Mucosa of stomach (tissue), 1 donor: Measurements from ENCODE around the gene GAGE12C.
"Not testable (repeated sequence)": the region's sequence is repeated elsewhere in the genome, so short reads cannot be mapped to it uniquely, and the experiment has no call there.

Experiments
- H3K27me3 ChIP-seq: one replicate; pipeline ENCODE4 v1.7.0; 2013; ENCODE audit warnings: mild to moderate bottlenecking, low read length; ENCODE audit not compliant: control insufficient read depth, insufficient read depth
- H3K36me3 ChIP-seq: one replicate; pipeline ENCODE4 v1.7.0; 2013; ENCODE audit warnings: low read length; ENCODE audit not compliant: control insufficient read depth, insufficient read depth
- H3K4me1 ChIP-seq: one replicate; pipeline ENCODE4 v1.7.0; 2013; ENCODE audit warnings: mild to moderate bottlenecking, low read length; ENCODE audit not compliant: control insufficient read depth, insufficient read depth
- H3K4me3 ChIP-seq: one replicate; pipeline ENCODE4 v1.7.0; 2013; ENCODE audit warnings: low read length
- H3K9ac ChIP-seq: one replicate; pipeline ENCODE4 v1.7.0; 2013; ENCODE audit warnings: mild to moderate bottlenecking, low read length, moderate library complexity
- H3K9me3 ChIP-seq: one replicate; pipeline ENCODE4 v1.7.0; 2013; ENCODE audit warnings: mild to moderate bottlenecking, low read length, moderate library complexity; ENCODE audit not compliant: control insufficient read depth
- donor health status: Pancreatic carcinoma.

GAGE12C gene, protein sequence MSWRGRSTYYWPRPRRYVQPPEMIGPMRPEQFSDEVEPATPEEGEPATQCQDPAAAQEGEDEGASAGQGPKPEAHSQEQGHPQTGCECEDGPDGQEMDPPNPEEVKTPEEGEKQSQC

GRCh38 chrX:49531877-49532276, at the start of gene GAGE12C:
GAGE12C (plus strand) TSS chrX:49532177; CDS start chrX:49533332, 1,155 bp downstream.
- not testable (repeated sequence) for H3K4me1 ChIP-seq, H3K27me3 ChIP-seq, H3K36me3 ChIP-seq, H3K9ac ChIP-seq, H3K4me3 ChIP-seq, H3K9me3 ChIP-seq

DNA sequence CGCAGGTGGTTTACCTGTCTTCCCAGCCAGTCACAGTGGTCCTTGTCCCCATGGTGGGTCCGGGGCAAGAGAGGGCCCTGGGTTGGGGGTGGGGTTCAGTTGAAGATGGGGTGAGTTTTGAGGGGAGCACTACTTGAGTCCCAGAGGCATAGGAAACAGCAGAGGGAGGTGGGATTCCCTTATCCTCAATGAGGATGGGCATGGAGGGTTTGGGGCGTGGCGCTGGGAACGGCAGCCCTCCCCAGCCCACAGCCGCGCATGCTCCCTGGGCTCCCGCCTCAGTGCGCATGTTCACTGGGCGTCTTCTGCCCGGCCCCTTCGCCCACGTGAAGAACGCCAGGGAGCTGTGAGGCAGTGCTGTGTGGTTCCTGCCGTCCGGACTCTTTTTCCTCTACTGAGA, 9.5 kb downstream of the GAGE12C start, which contains the start of gene GAGE12D:
TSS of gene GAGE12D (plus strand) at position 301 of the 400 bp plus-strand sequence. CDS start 1,155 bp downstream, outside the sequence.
- H3K27me3 ChIP-seq, H3K36me3 ChIP-seq, H3K4me3 ChIP-seq, H3K4me1 ChIP-seq, H3K9me3 ChIP-seq, H3K9ac ChIP-seq: not testable (repeated sequence)

- H3K9me3 ChIP-seq, H3K9ac ChIP-seq, H3K27me3 ChIP-seq, H3K4me1 ChIP-seq, H3K36me3 ChIP-seq, H3K4me3 ChIP-seq: not testable (repeated sequence)
These were observed 19.0 kb downstream of the GAGE12C start, which contains the start of gene GAGE12E for GRCh38 chrX:49550989-49551388. GAGE12E (plus strand) TSS chrX:49551289; CDS start chrX:49552444, 1,155 bp downstream.

- not testable (repeated sequence) for H3K4me3 ChIP-seq, H3K4me1 ChIP-seq, H3K9ac ChIP-seq, H3K27me3 ChIP-seq, H3K36me3 ChIP-seq, H3K9me3 ChIP-seq
These were observed 28.6 kb downstream of the GAGE12C start, which contains the start of gene GAGE12F for GRCh38 chrX:49560542-49560941. GAGE12F (plus strand) TSS chrX:49560842; CDS start chrX:49561997, 1,155 bp downstream.

- H3K9me3 ChIP-seq, H3K36me3 ChIP-seq, H3K4me1 ChIP-seq, H3K9ac ChIP-seq, H3K27me3 ChIP-seq, H3K4me3 ChIP-seq: not testable (repeated sequence)
These were observed 36.8 kb downstream of the GAGE12C start for GRCh38 chrX:49568728-49569127.

DNA sequence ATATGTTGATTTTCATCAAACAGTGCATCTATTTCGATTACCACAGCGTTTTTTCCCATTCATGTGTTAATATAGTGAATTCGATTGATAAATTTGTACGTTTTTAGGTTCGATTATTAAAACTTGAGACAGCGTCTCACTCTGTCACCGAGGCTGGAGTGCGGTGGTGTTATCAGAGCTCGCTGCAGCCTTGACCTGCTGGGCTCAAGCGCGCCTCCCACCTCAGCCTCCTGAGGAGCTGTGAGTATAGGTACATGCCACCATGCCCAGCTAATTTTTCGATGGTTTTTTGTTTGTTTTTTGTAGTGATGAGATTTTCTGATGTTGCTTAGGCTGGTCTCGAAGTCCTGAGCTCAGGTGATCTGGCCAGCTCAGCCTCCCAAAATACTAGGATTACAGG, 37.2 kb downstream of the GAGE12C start:
- not testable (repeated sequence) for H3K9ac ChIP-seq, H3K4me3 ChIP-seq, H3K4me1 ChIP-seq, H3K27me3 ChIP-seq, H3K36me3 ChIP-seq, H3K9me3 ChIP-seq

- not testable (repeated sequence) for H3K36me3 ChIP-seq, H3K4me3 ChIP-seq, H3K4me1 ChIP-seq, H3K27me3 ChIP-seq, H3K9me3 ChIP-seq, H3K9ac ChIP-seq
These were observed 38.1 kb downstream of the GAGE12C start, which contains the start of gene GAGE12G for GRCh38 chrX:49570100-49570499. GAGE12G (plus strand) TSS chrX:49570400; CDS start chrX:49571555, 1,155 bp downstream.

- H3K36me3 ChIP-seq, H3K9me3 ChIP-seq, H3K27me3 ChIP-seq, H3K4me1 ChIP-seq, H3K9ac ChIP-seq, H3K4me3 ChIP-seq: not testable (repeated sequence)
These were observed 47.7 kb downstream of the GAGE12C start, which contains the start of gene GAGE12H for GRCh38 chrX:49579649-49580048. GAGE12H (plus strand) TSS chrX:49579949; CDS start chrX:49581104, 1,155 bp downstream.
